ENCODE results near the gene TRPV6.
A peak's percentile ranks its signal among the peaks of the same experiment; 100 is the strongest.

TRPV6 gene

GRCh38 chr7:142880876-142881505 is 4.6 kb downstream of the TRPV6 start:
- no peak overlapping the region for H3K4me3 ChIP-seq
- TF ChIP-seq, protein P1, sequence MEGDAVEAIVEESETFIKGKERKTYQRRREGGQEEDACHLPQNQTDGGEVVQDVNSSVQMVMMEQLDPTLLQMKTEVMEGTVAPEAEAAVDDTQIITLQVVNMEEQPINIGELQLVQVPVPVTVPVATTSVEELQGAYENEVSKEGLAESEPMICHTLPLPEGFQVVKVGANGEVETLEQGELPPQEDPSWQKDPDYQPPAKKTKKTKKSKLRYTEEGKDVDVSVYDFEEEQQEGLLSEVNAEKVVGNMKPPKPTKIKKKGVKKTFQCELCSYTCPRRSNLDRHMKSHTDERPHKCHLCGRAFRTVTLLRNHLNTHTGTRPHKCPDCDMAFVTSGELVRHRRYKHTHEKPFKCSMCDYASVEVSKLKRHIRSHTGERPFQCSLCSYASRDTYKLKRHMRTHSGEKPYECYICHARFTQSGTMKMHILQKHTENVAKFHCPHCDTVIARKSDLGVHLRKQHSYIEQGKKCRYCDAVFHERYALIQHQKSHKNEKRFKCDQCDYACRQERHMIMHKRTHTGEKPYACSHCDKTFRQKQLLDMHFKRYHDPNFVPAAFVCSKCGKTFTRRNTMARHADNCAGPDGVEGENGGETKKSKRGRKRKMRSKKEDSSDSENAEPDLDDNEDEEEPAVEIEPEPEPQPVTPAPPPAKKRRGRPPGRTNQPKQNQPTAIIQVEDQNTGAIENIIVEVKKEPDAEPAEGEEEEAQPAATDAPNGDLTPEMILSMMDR (IDR thresholded peaks at IDR 0.05), result no peak
- H3K27ac ChIP-seq, result no peak overlapping the region
- peak; percentile 67 for DNase-seq (ENCODE audit: low spot score)

- TF ChIP-seq, protein P1 (IDR thresholded peaks at IDR 0.05), result no peak
Observed at GRCh38 chr7:142879060-142879459, 6.5 kb downstream of the TRPV6 start.

GRCh38 chr7:142878315-142878714 is 7.2 kb downstream of the TRPV6 start:
- peak; percentile 40 for DNase-seq (ENCODE audit: low spot score)
- H3K27ac ChIP-seq, result no peak overlapping the region
- TF ChIP-seq, protein P1 (IDR thresholded peaks at IDR 0.05), result no peak
- no peak overlapping the region for H3K4me3 ChIP-seq

More at GRCh38 chr7:142879060-142879459, 6.5 kb downstream of the TRPV6 start:
- Histone ChIP-seq H3K27ac (no peak overlapping the region), H3K4me3 (no peak overlapping the region)
- no peak for DNase-seq (ENCODE audit: low spot score)

- H3K4me3 ChIP-seq, result no peak overlapping the region
- no peak overlapping the region for H3K27ac ChIP-seq
- TF ChIP-seq, protein P1 (IDR thresholded peaks at IDR 0.05), result no peak
- no peak for DNase-seq (ENCODE audit: low spot score)
Observed at GRCh38 chr7:142876991-142877910, 8.3 kb downstream of the TRPV6 start.

DNA sequence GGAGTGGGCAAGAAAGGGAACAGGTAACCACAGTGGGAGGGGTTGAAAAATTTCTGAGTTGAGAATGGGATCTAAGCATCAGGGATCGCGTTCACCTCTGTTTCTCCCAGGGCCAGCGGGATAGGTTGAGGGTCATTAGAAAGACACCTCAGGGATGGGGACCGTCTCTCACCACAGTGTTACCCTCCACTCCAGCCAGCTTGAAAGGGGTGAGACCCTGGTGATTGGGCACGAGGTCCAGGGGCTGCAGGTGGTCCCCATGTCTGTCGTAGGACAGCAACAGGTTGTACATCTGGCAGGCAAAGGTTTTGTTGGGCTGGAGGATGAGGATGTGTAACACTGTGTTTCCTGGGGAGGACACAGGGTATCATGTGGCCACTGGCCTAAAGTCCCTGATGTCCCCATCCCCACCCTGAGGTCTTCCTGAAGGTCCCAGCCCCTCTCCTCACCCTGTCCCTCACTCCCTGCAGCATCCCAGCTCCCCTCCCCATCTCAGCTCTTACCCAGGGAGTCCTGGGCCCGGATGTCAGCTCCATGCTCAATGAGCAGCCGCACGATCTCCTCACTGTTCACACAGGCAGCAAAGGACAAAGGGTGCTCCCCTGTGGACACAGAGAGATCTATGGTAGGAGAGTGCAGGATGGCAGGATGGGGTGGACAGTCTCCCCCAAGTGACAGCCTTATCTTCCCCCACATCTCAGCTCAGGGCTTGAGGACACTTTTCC is 9.1 kb downstream of the TRPV6 start:
- TF ChIP-seq, protein P1 (IDR thresholded peaks at IDR 0.05), result no peak
- Histone ChIP-seq H3K4me3 (no peak overlapping the region), H3K27ac (no peak overlapping the region)
- peak; percentile 62 for DNase-seq (ENCODE audit: low spot score)

GRCh38 chr7:142875456-142875855 is 10.1 kb downstream of the TRPV6 start:
- DNase-seq (ENCODE audit: low spot score), result no peak
- H3K4me3 ChIP-seq, result no peak overlapping the region
- no peak overlapping the region for H3K27ac ChIP-seq
- TF ChIP-seq, protein P1 (IDR thresholded peaks at IDR 0.05), result no peak

Measured in coronary artery (tissue), 2 donors.